ENCODE data around the gene VPREB3. TPM values are rescaled to one million over a fixed set of nuclear protein-coding genes. Genes with fewer than 3 reads are reported as not detected.

The VPREB3 gene
- total RNA-seq, 1 experiment from 2014 or later: 2.4 TPM

DNA sequence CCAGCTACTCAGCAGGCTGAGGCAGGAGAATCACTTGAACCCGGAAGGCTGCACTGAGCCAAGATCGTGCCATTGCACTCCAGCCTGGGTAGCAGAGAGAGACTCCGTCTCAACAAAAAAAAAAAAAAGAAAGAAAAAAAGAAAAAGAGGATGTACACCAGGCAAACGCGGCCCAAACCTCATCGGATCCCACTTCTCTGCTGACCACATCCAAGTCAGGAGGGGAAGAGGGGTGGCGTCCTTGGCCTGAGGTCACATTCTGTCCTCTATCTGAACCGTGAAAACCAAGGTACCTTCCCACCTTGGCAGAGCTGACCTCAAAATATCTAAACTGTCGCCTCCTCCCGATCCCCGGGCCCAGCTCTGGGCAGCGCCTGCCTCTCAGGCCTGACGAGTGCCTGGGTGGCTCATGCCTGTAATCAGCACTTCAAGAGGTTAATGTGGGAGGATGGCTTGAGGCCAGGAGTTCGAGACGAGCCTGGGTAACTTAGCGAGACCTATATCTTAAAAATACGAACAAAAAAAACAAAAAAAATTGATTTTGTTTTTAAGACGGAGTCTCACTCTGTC is 38.3 kb downstream of the VPREB3 start:
- Histone ChIP-seq H3K9ac (ENCODE audit: low read length) (peak overlapping the region; percentile 92), H3K9me2 (ENCODE audit: insufficient read depth) (no peaks in the 10 kb centered on the region), H3K27ac (ENCODE audit: low read depth, low read length) (peak overlapping the region; percentile 71; the same call in 1 of the 2 replicates), H3K4me2 (ENCODE audit: low read length) (peak overlapping the region; percentile 95), H3K4me1 (ENCODE audit: control insufficient read depth in 1 of 2, insufficient read depth in 2 of 2, low read length in 2 of 2) (peaks cover 4 to 15% of the 10 kb centered on the region in 2 experiments; a peak in 3 of 4 replicates), H4K20me1 (ENCODE audit: insufficient read depth) (no peaks in the 10 kb centered on the region), H2AFZ (ENCODE audit: low read depth, low read length, poor library complexity, severe bottlenecking) (no peak overlapping the region), H3K27me3 (ENCODE audit: insufficient read depth, low read length) (no peaks in the 10 kb centered on the region), H3K9me3 (ENCODE audit: control insufficient read depth in 1 of 2, insufficient read depth in 1 of 2, low read depth in 1 of 2, low read length in 2 of 2) (no peaks in the 10 kb centered on the region), H3K4me3 (replicated peaks in 1 of 2; ENCODE audit: low read depth in 1 of 2, low read length in 2 of 2) (peak overlapping the region; percentile 89 to 90), H3K79me2 (ENCODE audit: insufficient read depth, low read length) (peaks cover 20% of the 10 kb centered on the region), H3K36me3 (ENCODE audit: control insufficient read depth in 1 of 2, insufficient read depth in 2 of 2, low read length in 2 of 2) (peaks cover 22 to 26% of the 10 kb centered on the region in 2 experiments; a peak in 3 of 4 replicates)
- DNase-seq (ENCODE audit: low read depth, low spot score) (no peak), ATAC-seq (no peak)
- TF ChIP-seq RAD21 (IDR thresholded peaks at IDR 0.05; ENCODE audit: low read depth) (no peak), ZNF274 (IDR thresholded peaks at IDR 0.05; ENCODE audit: low read depth, low read length) (no peak), CEBPB (IDR thresholded peaks at IDR 0.05; ENCODE audit: low read depth) (no peak), SIN3A (IDR thresholded peaks at IDR 0.05; ENCODE audit: low read depth) (no peak), FOSL1 (IDR thresholded peaks at IDR 0.05; ENCODE audit: low read depth) (no peak), YY1 (IDR thresholded peaks at IDR 0.05; ENCODE audit: extremely low read depth, insufficient replicate concordance, low read depth, low read length) (no peak), ELF1 (IDR thresholded peaks at IDR 0.05; ENCODE audit: borderline replicate concordance, low read depth) (no peak), SRF (IDR thresholded peaks at IDR 0.05; ENCODE audit: low read depth) (no peak)
- TF ChIP-seq, protein P1, sequence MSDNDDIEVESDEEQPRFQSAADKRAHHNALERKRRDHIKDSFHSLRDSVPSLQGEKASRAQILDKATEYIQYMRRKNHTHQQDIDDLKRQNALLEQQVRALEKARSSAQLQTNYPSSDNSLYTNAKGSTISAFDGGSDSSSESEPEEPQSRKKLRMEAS (IDR thresholded peaks at IDR 0.05): no peak
- TF ChIP-seq, protein P2, sequence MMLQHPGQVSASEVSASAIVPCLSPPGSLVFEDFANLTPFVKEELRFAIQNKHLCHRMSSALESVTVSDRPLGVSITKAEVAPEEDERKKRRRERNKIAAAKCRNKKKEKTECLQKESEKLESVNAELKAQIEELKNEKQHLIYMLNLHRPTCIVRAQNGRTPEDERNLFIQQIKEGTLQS (IDR thresholded peaks at IDR 0.05): no peak
- ChIA-PET POLR2A (interaction anchor here (1.0 kb wide), 1 partner anchor 36 kb away, joined by 3 read pairs; no protein-coding TSS in a partner anchor), CTCF (interaction anchor here (0.6 to 1.3 kb wide), 2 partner anchors 33 to 178 kb away, joined by 3 to 4 read pairs; partner anchors contain the start of gene MIF), RAD21 (ENCODE audit: low non-redundant PET in 1 of 2, low total read pairs in 2 of 2, uncharacterized antibody in 2 of 2, unreplicated experiment in 2 of 2) (no interaction called here)
- no TSS peak for BruUV-seq (replicated peaks)
- intact Hi-C loops (cut with micrococcal nuclease): no loop called here

Data from HCT116 (cell line).